ENCODE results near the gene HCAR2.
"Not testable (repeated sequence)": the region's sequence is repeated elsewhere in the genome, so short reads cannot be mapped to it uniquely, and the experiment has no call there.

HCAR2 gene

GRCh38 chr12:122676015-122676414, 27.1 kb downstream of the HCAR2 start:
- H3K27me3 ChIP-seq (ENCODE audit: insufficient read depth, low read length); H3K4me1 ChIP-seq (ENCODE audit: insufficient read depth, low read length, severe bottlenecking); H3K4me2 ChIP-seq (ENCODE audit: low read length); H3F3A ChIP-seq (ENCODE audit: insufficient read depth, low read length); H3K4me3 ChIP-seq (ENCODE audit: low read depth, low read length, poor library complexity, severe bottlenecking); H3K9me3 ChIP-seq (ENCODE audit: low read length); H4K20me1 ChIP-seq (ENCODE audit: insufficient read depth, low read length); H3K79me2 ChIP-seq (ENCODE audit: insufficient read depth, low read length); H3K27ac ChIP-seq (ENCODE audit: low read depth, low read length, poor library complexity, severe bottlenecking); H2AFZ ChIP-seq (ENCODE audit: low read length); H3K36me3 ChIP-seq (ENCODE audit: insufficient read depth, low read length); H3K9me2 ChIP-seq (ENCODE audit: low read depth, low read length); H3K9ac ChIP-seq (ENCODE audit: low read length): not testable (repeated sequence)

DNA sequence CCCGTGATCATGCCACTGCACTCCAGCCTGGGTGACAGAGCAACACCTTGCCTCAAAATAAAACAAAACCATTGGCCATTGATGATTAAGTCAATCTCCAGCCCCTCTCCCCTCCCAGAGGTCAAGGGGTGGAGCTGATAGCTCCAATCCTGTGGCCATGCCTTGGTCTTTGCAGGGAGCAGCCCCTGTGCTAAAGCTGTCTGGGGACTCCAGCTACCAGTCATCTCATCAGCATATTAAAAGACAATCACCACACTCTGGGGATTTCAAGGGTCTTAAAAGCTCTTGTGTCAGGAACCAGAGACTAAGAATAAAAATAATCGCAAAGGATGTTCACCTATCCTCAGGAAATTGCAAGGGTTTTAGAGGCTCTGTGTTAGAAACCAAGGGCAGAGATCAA, 30.6 kb downstream of the HCAR2 start:
- TF ChIP-seq CTCF (IDR thresholded peaks at IDR 0.05; ENCODE audit: low read length) = no peak
- no peak for TF ChIP-seq EZH2 (IDR thresholded peaks at IDR 0.05; ENCODE audit: borderline replicate concordance, low read length)
- Histone ChIP-seq H3K9me2 (ENCODE audit: low read depth, low read length) (no peaks in the 10 kb centered on the region), H3K4me1 (ENCODE audit: insufficient read depth, low read length, severe bottlenecking) (no peaks in the 10 kb centered on the region), H3K4me3 (ENCODE audit: low read depth, low read length, poor library complexity, severe bottlenecking) (no peak overlapping the region), H3K9ac (ENCODE audit: low read length) (no peak overlapping the region), H3K79me2 (ENCODE audit: insufficient read depth, low read length) (no peaks in the 10 kb centered on the region), H2AFZ (ENCODE audit: low read length) (no peak overlapping the region), H3K4me2 (ENCODE audit: low read length) (no peak overlapping the region), H3K36me3 (ENCODE audit: insufficient read depth, low read length) (no peaks in the 10 kb centered on the region), H4K20me1 (ENCODE audit: insufficient read depth, low read length) (no peaks in the 10 kb centered on the region), H3K27me3 (ENCODE audit: insufficient read depth, low read length) (no peaks in the 10 kb centered on the region), H3K27ac (ENCODE audit: low read depth, low read length, poor library complexity, severe bottlenecking) (no peak overlapping the region), H3F3A (ENCODE audit: insufficient read depth, low read length) (no peaks in the 10 kb centered on the region), H3K9me3 (ENCODE audit: low read length) (no peaks in the 10 kb centered on the region)

- Histone ChIP-seq H3K27ac (ENCODE audit: low read depth, low read length, poor library complexity, severe bottlenecking) (no peak overlapping the region), H3K27me3 (ENCODE audit: insufficient read depth, low read length) (no peaks in the 10 kb centered on the region), H4K20me1 (ENCODE audit: insufficient read depth, low read length) (no peaks in the 10 kb centered on the region), H3K9me2 (ENCODE audit: low read depth, low read length) (no peaks in the 10 kb centered on the region), H3K79me2 (ENCODE audit: insufficient read depth, low read length) (no peaks in the 10 kb centered on the region), H3K4me2 (ENCODE audit: low read length) (no peak overlapping the region), H3K4me3 (ENCODE audit: low read depth, low read length, poor library complexity, severe bottlenecking) (no peak overlapping the region), H3K9me3 (ENCODE audit: low read length) (no peaks in the 10 kb centered on the region), H3K36me3 (ENCODE audit: insufficient read depth, low read length) (no peaks in the 10 kb centered on the region), H3K9ac (ENCODE audit: low read length) (no peak overlapping the region), H3K4me1 (ENCODE audit: insufficient read depth, low read length, severe bottlenecking) (no peaks in the 10 kb centered on the region), H3F3A (ENCODE audit: insufficient read depth, low read length) (no peaks in the 10 kb centered on the region), H2AFZ (ENCODE audit: low read length) (no peak overlapping the region)
- TF ChIP-seq CTCF (IDR thresholded peaks at IDR 0.05; ENCODE audit: low read length) (no peak), EZH2 (IDR thresholded peaks at IDR 0.05; ENCODE audit: borderline replicate concordance, low read length) (no peak)
Measured at GRCh38 chr12:122669397-122670070, 33.6 kb downstream of the HCAR2 start.

GRCh38 chr12:122668268-122668667, 34.9 kb downstream of the HCAR2 start:
- no peaks in the 10 kb centered on the region for H3F3A ChIP-seq (ENCODE audit: insufficient read depth, low read length)
- no peak overlapping the region for H3K4me3 ChIP-seq (ENCODE audit: low read depth, low read length, poor library complexity, severe bottlenecking)
- no peaks in the 10 kb centered on the region for H4K20me1 ChIP-seq (ENCODE audit: insufficient read depth, low read length)
- H2AFZ ChIP-seq (ENCODE audit: low read length) = no peak overlapping the region
- H3K9me2 ChIP-seq (ENCODE audit: low read depth, low read length) = no peaks in the 10 kb centered on the region
- H3K4me1 ChIP-seq (ENCODE audit: insufficient read depth, low read length, severe bottlenecking) = no peaks in the 10 kb centered on the region
- TF ChIP-seq CTCF (IDR thresholded peaks at IDR 0.05; ENCODE audit: low read length) (no peak), EZH2 (IDR thresholded peaks at IDR 0.05; ENCODE audit: borderline replicate concordance, low read length) (no peak)
- no peaks in the 10 kb centered on the region for H3K79me2 ChIP-seq (ENCODE audit: insufficient read depth, low read length)
- no peak overlapping the region for H3K9ac ChIP-seq (ENCODE audit: low read length)
- no peaks in the 10 kb centered on the region for H3K36me3 ChIP-seq (ENCODE audit: insufficient read depth, low read length)
- no peak overlapping the region for H3K4me2 ChIP-seq (ENCODE audit: low read length)
- no peak overlapping the region for H3K27ac ChIP-seq (ENCODE audit: low read depth, low read length, poor library complexity, severe bottlenecking)
- no peaks in the 10 kb centered on the region for H3K27me3 ChIP-seq (ENCODE audit: insufficient read depth, low read length)
- H3K9me3 ChIP-seq (ENCODE audit: low read length) = no peaks in the 10 kb centered on the region
